GM18861 (cell line): ENCODE measurements around the gene IPCEF1.
A peak's percentile ranks its signal among the peaks of the same experiment; 100 is the strongest.
"Not testable (repeated sequence)": the region's sequence is repeated elsewhere in the genome, so short reads cannot be mapped to it uniquely, and the experiment has no call there.

Source experiments
- ATAC-seq: cut with Tn5 transposase; IDR thresholded peaks from one replicate; pipeline ENCODE4 v1.9.1; 2021; ENCODE audit not compliant: unreplicated experiment

The IPCEF1 gene

DNA sequence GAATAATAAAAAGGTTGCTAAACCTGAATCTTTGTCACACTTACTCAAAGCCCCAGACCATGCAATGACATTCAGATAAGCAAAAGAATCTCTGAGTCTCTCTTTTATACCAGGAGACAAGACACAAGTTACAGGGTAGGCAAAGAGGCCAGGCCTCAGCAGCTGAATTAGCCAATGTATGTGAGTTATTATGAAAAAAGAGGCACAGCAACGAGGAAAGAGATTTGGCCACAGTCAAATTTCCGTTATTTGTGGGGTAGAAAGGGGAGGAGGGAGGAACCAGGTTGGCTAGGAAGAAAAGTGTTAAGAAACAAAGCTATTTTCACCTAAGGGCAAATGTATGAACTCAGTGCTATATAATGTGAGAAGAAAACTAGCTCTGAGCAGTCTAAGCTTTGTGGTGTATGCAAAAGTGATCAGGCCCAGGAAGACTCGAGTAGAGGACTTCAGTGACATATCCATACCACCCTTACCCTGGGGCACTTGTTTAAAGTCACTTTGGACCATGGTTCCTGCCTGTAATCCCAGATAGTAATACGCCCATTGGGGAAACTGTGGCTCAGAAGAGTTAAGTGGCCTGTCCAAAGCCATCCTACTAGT, 19.1 kb downstream of the IPCEF1 start:
- ATAC-seq, result no peak

DNA sequence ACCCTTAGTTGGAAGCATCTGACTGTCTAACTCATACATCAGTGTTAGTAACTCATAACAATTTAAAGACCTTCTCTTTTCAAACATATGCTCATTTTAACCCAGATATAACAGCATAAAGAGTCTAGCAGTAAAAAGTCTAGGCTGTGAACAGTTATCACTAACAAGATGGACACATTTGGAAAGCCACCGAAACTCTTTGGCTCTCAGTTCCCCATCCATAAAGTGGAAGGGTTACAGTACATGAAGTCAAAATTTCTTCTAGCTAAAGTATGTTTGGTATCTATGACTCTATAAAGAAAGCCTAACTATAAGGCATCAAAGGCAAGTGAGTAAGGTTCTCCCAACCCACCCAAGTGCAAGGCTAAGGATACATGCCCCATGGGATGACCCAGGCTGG, 22.5 kb downstream of the IPCEF1 start:
- not testable (repeated sequence) for ATAC-seq

DNA sequence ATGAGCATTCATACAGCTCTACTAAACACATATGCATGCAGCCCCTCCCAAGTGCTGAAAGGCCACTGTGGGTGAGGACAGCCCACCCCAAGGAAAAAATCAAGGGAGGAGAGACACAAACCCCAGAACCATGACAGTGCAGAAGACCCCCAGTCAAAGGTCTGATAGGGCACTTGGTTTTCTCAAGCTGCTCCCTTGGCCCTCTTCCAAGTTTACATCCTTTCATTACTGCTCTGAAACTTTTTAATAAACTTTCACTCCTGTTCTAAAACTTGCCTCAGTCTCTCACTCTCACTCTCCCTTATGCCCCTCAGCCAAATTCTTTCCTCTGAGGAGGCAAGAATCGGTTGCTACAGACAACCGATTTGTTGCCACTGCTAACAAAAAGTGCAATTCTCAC, 24.9 kb downstream of the IPCEF1 start:
- ATAC-seq, result no peak

- no peak for ATAC-seq
Measured at GRCh38 chr6:154329350-154330170, 27.0 kb downstream of the IPCEF1 start.

DNA sequence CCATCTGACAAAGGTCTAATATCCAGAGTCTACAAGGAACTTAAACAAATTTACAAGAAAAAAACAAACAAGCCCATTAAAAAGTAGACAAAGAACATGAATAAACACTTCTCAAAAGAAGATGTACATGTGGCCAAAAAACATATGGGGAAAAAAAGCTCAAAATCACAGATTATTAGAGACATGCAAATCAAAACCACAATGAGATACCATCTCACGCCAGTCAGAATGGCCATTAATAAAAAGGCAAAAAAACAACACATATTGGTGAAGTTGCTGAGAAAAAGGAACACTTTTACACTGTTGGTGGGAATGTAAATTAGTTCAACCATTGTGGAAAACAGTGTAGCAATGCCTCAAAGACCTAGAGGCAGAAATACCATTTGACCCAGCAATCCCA, 29.3 kb downstream of the IPCEF1 start:
- not testable (repeated sequence) for ATAC-seq

GRCh38 chr6:154325142-154325541, 31.5 kb downstream of the IPCEF1 start:
- ATAC-seq, result no peak

DNA sequence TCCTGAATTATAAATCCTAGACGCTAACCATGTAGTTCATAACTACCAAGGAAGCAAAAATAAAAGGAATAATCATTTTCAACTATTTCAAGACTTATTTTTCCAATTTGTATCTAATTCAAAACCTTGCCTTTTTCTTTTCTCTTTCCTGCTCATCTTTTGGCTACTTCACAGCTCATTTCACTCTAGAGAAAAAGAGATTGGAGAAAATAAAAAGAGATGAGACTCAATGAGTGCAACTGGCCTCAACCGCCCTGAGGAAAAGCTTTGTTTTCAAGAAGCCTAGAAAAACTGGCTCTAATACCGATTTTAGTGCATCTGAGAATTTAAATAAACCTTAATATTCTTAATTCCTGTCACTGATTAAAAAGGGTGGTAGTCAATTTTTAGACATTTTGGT, 36.4 kb downstream of the IPCEF1 start:
- ATAC-seq, result no peak

- peak; percentile 69 for ATAC-seq
Measured at GRCh38 chr6:154319231-154319858, 37.3 kb downstream of the IPCEF1 start.

DNA sequence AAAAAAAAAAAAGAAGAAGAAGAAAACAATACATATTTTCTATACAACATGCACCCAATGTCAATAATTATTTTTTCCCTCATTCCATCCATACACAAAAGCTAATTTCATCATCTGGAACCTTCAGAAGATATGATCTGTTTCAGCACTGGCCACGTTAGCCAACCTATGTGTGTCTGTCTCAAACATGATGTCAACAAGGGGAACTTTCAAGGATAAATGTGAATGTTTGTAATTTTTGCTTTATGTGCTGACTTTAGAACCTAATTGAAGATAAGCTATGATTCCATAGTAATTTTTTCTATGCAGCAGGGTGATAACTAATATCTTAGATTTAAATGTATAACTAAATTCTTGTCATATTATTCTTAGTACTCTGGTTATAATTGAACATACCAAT, 37.9 kb downstream of the IPCEF1 start:
- ATAC-seq, result peak; percentile 12

DNA sequence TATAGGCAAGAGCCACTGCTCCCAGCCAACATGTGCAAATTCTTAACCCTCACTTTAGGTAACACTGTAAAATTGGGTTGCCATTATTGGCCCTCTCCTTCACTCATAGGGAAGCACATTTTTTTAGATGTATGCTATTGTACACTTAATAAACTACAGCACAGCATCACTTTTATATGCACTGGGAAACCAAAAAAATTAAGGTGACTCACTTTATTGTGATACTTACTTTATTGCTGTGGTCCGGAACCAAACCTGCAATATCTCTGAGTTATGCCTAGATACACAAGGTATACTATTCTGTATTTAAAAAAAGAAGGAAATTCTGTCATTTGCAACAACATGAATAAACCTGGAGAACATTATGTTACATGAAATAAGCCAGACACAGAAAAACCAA, 40.5 kb downstream of the IPCEF1 start:
- no peak for ATAC-seq

- ATAC-seq, result no peak
Measured at GRCh38 chr6:154314084-154314483, 42.5 kb downstream of the IPCEF1 start.

GRCh38 chr6:154308986-154309385, 47.6 kb downstream of the IPCEF1 start:
- ATAC-seq, result no peak

- ATAC-seq, result no peak
Measured at GRCh38 chr6:154307696-154308425, 48.7 kb downstream of the IPCEF1 start.

DNA sequence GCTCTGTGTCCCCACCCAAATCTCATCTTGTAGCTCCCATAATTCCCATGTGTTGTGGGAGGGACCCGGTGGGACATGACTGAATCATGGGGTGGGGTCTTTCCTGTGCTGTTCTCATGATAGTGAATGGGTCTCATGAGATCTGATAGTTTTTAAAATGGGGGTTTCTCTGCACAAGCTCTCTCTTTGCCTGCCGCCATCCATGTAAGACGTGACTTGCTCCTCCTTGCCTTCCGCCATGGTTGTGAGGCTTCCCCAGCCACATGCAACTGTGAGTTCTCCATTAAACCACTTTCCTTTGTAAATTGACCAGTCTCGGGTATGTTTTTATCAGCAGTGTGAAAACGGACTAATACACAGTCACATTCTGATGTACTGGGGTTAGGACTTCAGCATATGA, 49.5 kb downstream of the IPCEF1 start:
- ATAC-seq, result not testable (repeated sequence)

- ATAC-seq, result peak; percentile 39
Measured at GRCh38 chr6:154306696-154307095, 49.9 kb downstream of the IPCEF1 start.

- ATAC-seq, result no peak
Measured at GRCh38 chr6:154304191-154304590, 52.4 kb downstream of the IPCEF1 start.

- ATAC-seq, result not testable (repeated sequence)
Measured at GRCh38 chr6:154303642-154304041, 53.0 kb downstream of the IPCEF1 start.

DNA sequence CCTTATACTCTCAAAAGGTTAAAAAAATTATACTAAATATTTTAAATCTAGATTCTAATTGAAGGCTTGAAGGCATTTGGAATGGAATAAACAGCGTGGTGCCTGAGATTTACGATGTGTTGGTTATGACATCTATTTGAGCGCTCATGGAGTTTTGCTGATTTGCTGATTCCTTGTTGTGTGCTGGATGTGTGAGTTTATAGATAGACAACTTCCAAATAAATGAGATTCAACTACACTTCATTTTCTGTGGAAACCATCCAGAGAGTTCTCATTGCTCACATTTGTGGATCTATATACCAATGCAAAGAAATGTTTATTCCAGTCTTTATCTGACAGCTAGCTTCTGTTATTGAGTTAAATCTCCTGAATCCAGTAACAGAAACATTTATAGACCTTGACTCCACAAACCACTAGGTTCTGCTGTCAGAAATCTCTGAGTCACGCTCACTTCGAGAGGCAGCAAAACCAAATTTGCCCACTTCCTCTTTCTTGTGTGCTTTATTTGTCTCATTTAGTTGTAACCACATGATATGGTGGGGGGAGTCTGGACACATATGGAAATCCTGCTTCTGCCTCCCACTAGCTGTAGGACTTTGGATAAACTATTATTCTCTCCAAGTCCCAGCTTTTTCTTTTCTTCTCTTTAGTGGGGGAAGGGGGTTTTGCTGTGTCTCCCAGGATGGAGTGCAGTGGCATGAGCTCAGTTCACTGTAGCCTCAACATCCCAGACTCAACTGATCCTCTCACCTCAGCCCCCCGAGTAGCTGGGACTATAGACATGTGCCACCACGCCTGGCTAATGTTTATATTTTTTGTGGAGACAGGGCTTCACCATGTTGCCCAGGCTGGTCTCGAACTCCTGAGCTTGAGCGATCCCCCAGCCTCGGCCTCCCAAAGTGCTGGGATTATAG, 54.5 kb downstream of the IPCEF1 start:
- peak; percentile 79 for ATAC-seq

GRCh38 chr6:154301086-154301625, 55.4 kb downstream of the IPCEF1 start:
- ATAC-seq, result no peak

DNA sequence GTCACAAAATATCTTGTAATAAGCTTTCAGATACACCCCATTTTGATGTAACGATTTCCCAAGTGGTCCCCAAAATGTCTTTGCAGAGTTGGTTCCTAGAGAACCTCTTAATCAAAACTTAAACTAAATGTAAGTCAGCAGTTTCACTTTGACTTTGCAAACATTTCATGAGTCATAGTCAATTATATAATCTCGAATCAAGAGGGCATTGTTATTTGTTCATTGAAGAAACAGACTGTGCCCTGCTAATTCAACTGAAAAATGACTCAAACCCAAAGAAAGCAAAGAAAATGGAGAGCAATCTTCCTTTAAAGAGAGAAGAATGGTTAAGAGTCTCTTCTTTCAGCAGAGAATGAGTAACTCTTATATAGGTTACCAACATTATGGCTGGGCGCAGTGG, 58.3 kb downstream of the IPCEF1 start:
- ATAC-seq, result peak; percentile 50
